ENCODE measurements around the gene VWA2.

GRCh38 chr10:114262496-114262895 lies 23.4 kb downstream of the VWA2 start:
- TF ChIP-seq JUND (IDR thresholded peaks at IDR 0.05): no peak
- TF ChIP-seq, protein P1, sequence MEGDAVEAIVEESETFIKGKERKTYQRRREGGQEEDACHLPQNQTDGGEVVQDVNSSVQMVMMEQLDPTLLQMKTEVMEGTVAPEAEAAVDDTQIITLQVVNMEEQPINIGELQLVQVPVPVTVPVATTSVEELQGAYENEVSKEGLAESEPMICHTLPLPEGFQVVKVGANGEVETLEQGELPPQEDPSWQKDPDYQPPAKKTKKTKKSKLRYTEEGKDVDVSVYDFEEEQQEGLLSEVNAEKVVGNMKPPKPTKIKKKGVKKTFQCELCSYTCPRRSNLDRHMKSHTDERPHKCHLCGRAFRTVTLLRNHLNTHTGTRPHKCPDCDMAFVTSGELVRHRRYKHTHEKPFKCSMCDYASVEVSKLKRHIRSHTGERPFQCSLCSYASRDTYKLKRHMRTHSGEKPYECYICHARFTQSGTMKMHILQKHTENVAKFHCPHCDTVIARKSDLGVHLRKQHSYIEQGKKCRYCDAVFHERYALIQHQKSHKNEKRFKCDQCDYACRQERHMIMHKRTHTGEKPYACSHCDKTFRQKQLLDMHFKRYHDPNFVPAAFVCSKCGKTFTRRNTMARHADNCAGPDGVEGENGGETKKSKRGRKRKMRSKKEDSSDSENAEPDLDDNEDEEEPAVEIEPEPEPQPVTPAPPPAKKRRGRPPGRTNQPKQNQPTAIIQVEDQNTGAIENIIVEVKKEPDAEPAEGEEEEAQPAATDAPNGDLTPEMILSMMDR (IDR thresholded peaks at IDR 0.05): no peak
- TF ChIP-seq TAF1 (IDR thresholded peaks at IDR 0.05; ENCODE audit: borderline replicate concordance, low read depth, low read length): no peak
- TF ChIP-seq, protein P2, sequence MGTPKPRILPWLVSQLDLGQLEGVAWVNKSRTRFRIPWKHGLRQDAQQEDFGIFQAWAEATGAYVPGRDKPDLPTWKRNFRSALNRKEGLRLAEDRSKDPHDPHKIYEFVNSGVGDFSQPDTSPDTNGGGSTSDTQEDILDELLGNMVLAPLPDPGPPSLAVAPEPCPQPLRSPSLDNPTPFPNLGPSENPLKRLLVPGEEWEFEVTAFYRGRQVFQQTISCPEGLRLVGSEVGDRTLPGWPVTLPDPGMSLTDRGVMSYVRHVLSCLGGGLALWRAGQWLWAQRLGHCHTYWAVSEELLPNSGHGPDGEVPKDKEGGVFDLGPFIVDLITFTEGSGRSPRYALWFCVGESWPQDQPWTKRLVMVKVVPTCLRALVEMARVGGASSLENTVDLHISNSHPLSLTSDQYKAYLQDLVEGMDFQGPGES (IDR thresholded peaks at IDR 0.05; ENCODE audit: low read depth, low read length): no peak
- TF ChIP-seq YY1 (IDR thresholded peaks at IDR 0.05; ENCODE audit: low read depth): no peak
- TF ChIP-seq TEAD4 (IDR thresholded peaks at IDR 0.05; ENCODE audit: borderline replicate concordance, insufficient read depth): no peak
- TF ChIP-seq NRF1 (IDR thresholded peaks at IDR 0.05; ENCODE audit: low read depth, low read length): no peak
- no peak for TF ChIP-seq MXI1 (IDR thresholded peaks at IDR 0.05; ENCODE audit: low read depth, low read length)
- TF ChIP-seq TCF12 (IDR thresholded peaks at IDR 0.05): no peak
- TF ChIP-seq SIN3A (IDR thresholded peaks at IDR 0.05; ENCODE audit: borderline replicate concordance, low read depth, low read length): no peak
- TF ChIP-seq RAD21 (IDR thresholded peaks at IDR 0.05; ENCODE audit: low read length): no peak
- TF ChIP-seq GABPA (IDR thresholded peaks at IDR 0.05; ENCODE audit: low read depth): no peak

All from SK-N-SH (cell line).